H1 (cell line): Measurements from ENCODE around the gene HERC3. TPM values are rescaled to one million over a fixed set of nuclear protein-coding genes. Genes with fewer than 3 reads are reported as not detected.

Experiments used
- CTCF ChIA-PET: fragments of 300-600 bp; sonication (Branson Sonifier 250); formaldehyde crosslinking; loops from one replicate; lab custom pipeline; 2021; ENCODE audit not compliant: partially characterized antibody; lab: Charles Lee
- POLR2A ChIA-PET: fragments of 300-600 bp; sonication (Branson Sonifier 250); formaldehyde crosslinking; loops from one replicate; lab custom pipeline; 2021; ENCODE audit warnings: inconsistent platforms; ENCODE audit not compliant: partially characterized antibody; lab: Charles Lee
- DNase-seq, 2 experiments: peaks; one replicate each; pipeline versions ENCODE4 v3.0.0 to v3.0.0-alpha.2; 2010 to 2022; ENCODE audit warnings: low spot score in 2 of 2, low read depth in 1 of 2, mixed read lengths in 1 of 2
- FAIRE-seq: peaks from 2 replicates; lab custom pipeline; 2011; peaks lifted over from hg19 to GRCh38; lab: Jason Lieb, UNC
- H2AFZ ChIP-seq: 2 replicates; pipeline ENCODE4 v1.8.1; 2012; ENCODE audit warnings: low read length, inconsistent platforms
- H2AK5ac ChIP-seq: 2 replicates; pipeline ENCODE4 v1.6.1; 2013; ENCODE audit warnings: low read depth, low read length
- H2BK120ac ChIP-seq: replicated peaks from 2 replicates; pipeline ENCODE3; 2013; ENCODE audit warnings: low read depth, low read length, inconsistent platforms
- H2BK12ac ChIP-seq: 2 replicates; pipeline ENCODE4 v1.6.1; 2013; ENCODE audit warnings: low read depth, low read length
- H2BK15ac ChIP-seq: 2 replicates; pipeline ENCODE4 v1.6.1; 2013; ENCODE audit warnings: low read length
- H2BK20ac ChIP-seq: 2 replicates; pipeline ENCODE4 v1.6.1; 2013; ENCODE audit warnings: low read length
- H2BK5ac ChIP-seq: 2 replicates; pipeline ENCODE4 v1.6.1; 2013; ENCODE audit warnings: low read depth, low read length
- H3K14ac ChIP-seq: 2 replicates; pipeline ENCODE4 v1.6.1; 2013; ENCODE audit warnings: inconsistent platforms; ENCODE audit not compliant: insufficient read length
- H3K18ac ChIP-seq: 2 replicates; pipeline ENCODE4 v1.6.1; 2013; ENCODE audit warnings: low read length; ENCODE audit errors: extremely low read depth
- H3K23ac ChIP-seq: 2 replicates; pipeline ENCODE4 v1.6.1; 2013; ENCODE audit warnings: inconsistent platforms; ENCODE audit not compliant: insufficient read length
- H3K23me2 ChIP-seq: 2 replicates; pipeline ENCODE4 v1.6.1; 2013; ENCODE audit warnings: low read depth, low read length
- H3K27ac ChIP-seq: 2 replicates; pipeline ENCODE4 v1.6.1; 2011; ENCODE audit warnings: low read depth, low read length, inconsistent platforms
- H3K27me3 ChIP-seq, 4 experiments: replicated peaks in 1 of 4; 1 replicate in 1 of 4; 2 replicates in 3 of 4; pipeline versions ENCODE4 v1.6.1 to v1.8.1; 2011 to 2013; ENCODE audit warnings: low read length in 3 of 4, mild to moderate bottlenecking in 3 of 4, inconsistent platforms in 2 of 4, mixed read lengths in 2 of 4, moderate library complexity in 1 of 4; ENCODE audit not compliant: control insufficient read depth in 3 of 4, insufficient read depth in 3 of 4; ENCODE audit errors: extremely low read depth in 1 of 4
- H3K36me3 ChIP-seq, 4 experiments: 2 replicates each; pipeline versions ENCODE4 v1.6.1 to v1.8.1; 2011 to 2013; ENCODE audit warnings: mild to moderate bottlenecking in 4 of 4, low read length in 3 of 4, moderate library complexity in 2 of 4, control low read depth in 1 of 4, inconsistent platforms in 1 of 4; ENCODE audit not compliant: insufficient read depth in 4 of 4, control insufficient read depth in 2 of 4
- H3K4ac ChIP-seq: replicated peaks from 2 replicates; pipeline ENCODE3; 2013; ENCODE audit warnings: low read length, low read depth, mixed read lengths, inconsistent platforms; ENCODE audit not compliant: insufficient read length
- H3K4me1 ChIP-seq, 4 experiments: replicated peaks in 1 of 4; 1 replicate in 1 of 4; 2 replicates in 3 of 4; pipeline versions ENCODE4 v1.6.1 to v1.8.1; 2011 to 2013; ENCODE audit warnings: low read length in 3 of 4, inconsistent platforms in 2 of 4, mixed read lengths in 1 of 4; ENCODE audit not compliant: insufficient read depth in 4 of 4, control insufficient read depth in 3 of 4
- H3K4me2 ChIP-seq, 2 experiments: 2 replicates each; pipeline versions ENCODE4 v1.6.1 to v1.8.1; 2011 to 2013; ENCODE audit warnings: low read depth in 2 of 2, low read length in 2 of 2, control low read depth in 1 of 2, inconsistent platforms in 1 of 2, mild to moderate bottlenecking in 1 of 2; ENCODE audit not compliant: insufficient read depth in 1 of 2
- H3K4me3 ChIP-seq, 4 experiments: fragments of 200-600, 300-600 bp in 1 of 4; sonication (generic), shearing (Covaris generic), sonication (Bioruptor Twin) in 1 of 4; 2 replicates each; pipeline versions ENCODE4 v1.5.1 to v1.8.1; 2011 to 2016; ENCODE audit warnings: low read length in 4 of 4, low read depth in 3 of 4, control low read depth in 2 of 4, inconsistent platforms in 2 of 4, mild to moderate bottlenecking in 2 of 4, mixed read lengths in 1 of 4, moderate library complexity in 1 of 4; ENCODE audit not compliant: insufficient read depth in 2 of 4; ENCODE audit errors: extremely low read depth in 1 of 4
- H3K56ac ChIP-seq: replicated peaks from 2 replicates; pipeline ENCODE3; 2013; ENCODE audit warnings: low read depth, mild to moderate bottlenecking, mixed read lengths, low read length, inconsistent platforms; ENCODE audit not compliant: insufficient read length
- H3K79me1 ChIP-seq: 2 replicates; pipeline ENCODE4 v1.6.1; 2013; ENCODE audit warnings: low read depth, low read length, control low read depth
- H3K79me2 ChIP-seq, 2 experiments: 2 replicates each; pipeline versions ENCODE4 v1.6.1 to v1.8.1; 2012 to 2013; ENCODE audit warnings: low read length in 2 of 2, mild to moderate bottlenecking in 2 of 2, inconsistent platforms in 1 of 2; ENCODE audit not compliant: insufficient read depth in 2 of 2, control insufficient read depth in 1 of 2
- H3K9ac ChIP-seq, 4 experiments: replicated peaks in 1 of 4; 1 replicate in 1 of 4; 2 replicates in 3 of 4; pipeline versions ENCODE4 v1.6.1 to v1.8.1; 2011 to 2013; ENCODE audit warnings: low read depth in 3 of 4, low read length in 3 of 4, control low read depth in 2 of 4, mild to moderate bottlenecking in 2 of 4, moderate library complexity in 2 of 4, inconsistent platforms in 1 of 4; ENCODE audit errors: extremely low read depth in 1 of 4
- H3K9me3 ChIP-seq, 2 experiments: 2 replicates each; pipeline versions ENCODE4 v1.6.1 to v1.8.1; 2012 to 2013; ENCODE audit warnings: mild to moderate bottlenecking in 2 of 2, moderate library complexity in 2 of 2, control low read depth in 1 of 2, inconsistent platforms in 1 of 2, low read depth in 1 of 2, low read length in 1 of 2, mixed read lengths in 1 of 2; ENCODE audit not compliant: insufficient read depth in 2 of 2
- H4K20me1 ChIP-seq, 2 experiments: replicated peaks in 1 of 2; 2 replicates each; pipeline versions ENCODE3 to v1.8.1; 2011 to 2013; ENCODE audit warnings: inconsistent platforms in 2 of 2, low read length in 2 of 2, mild to moderate bottlenecking in 1 of 2; ENCODE audit not compliant: insufficient read depth in 2 of 2, control insufficient read depth in 1 of 2
- H4K5ac ChIP-seq: 2 replicates; pipeline ENCODE4 v1.6.1; 2013; ENCODE audit warnings: low read length, low read depth, mixed read lengths, inconsistent platforms; ENCODE audit not compliant: insufficient read length
- H4K8ac ChIP-seq: 2 replicates; pipeline ENCODE4 v1.8.0; 2013; ENCODE audit warnings: mild to moderate bottlenecking, moderate library complexity, low read length, inconsistent platforms; ENCODE audit not compliant: insufficient read depth; ENCODE audit errors: extremely low read depth
- H4K91ac ChIP-seq: replicated peaks from 2 replicates; pipeline ENCODE3; 2013; ENCODE audit warnings: low read length, mixed read lengths, inconsistent platforms; ENCODE audit not compliant: insufficient read length
- ATF3 ChIP-seq: IDR thresholded peaks from 2 replicates; pipeline ENCODE4 v1.6.1; 2011; ENCODE audit warnings: low read depth, mild to moderate bottlenecking, low read length; ENCODE audit not compliant: insufficient read depth
- BCL11A ChIP-seq, 2 experiments: IDR thresholded peaks; one replicate each; pipeline ENCODE4 v1.6.1; 2011; ENCODE audit warnings: low read depth in 2 of 2, low read length in 2 of 2, mild to moderate bottlenecking in 2 of 2
- RXRA ChIP-seq: IDR thresholded peaks from 2 replicates; pipeline ENCODE4 v1.6.1; 2011; ENCODE audit warnings: low read depth, mild to moderate bottlenecking, low read length, moderate library complexity; ENCODE audit not compliant: insufficient read depth
- SP2 ChIP-seq: IDR thresholded peaks from 2 replicates; pipeline ENCODE4 v1.6.1; 2012; ENCODE audit warnings: mild to moderate bottlenecking, low read length, inconsistent platforms
- ZNF274 ChIP-seq: IDR thresholded peaks from 2 replicates; pipeline ENCODE4 v1.7.0; 2012; ENCODE audit warnings: low read length, borderline replicate concordance; ENCODE audit errors: extremely low read depth
- WGBS, 2 experiments: shearing (Covaris generic) in 1 of 2; methylation state at CpG; one replicate each; pipeline versions ENCODE4 v1.1.6 to v1.1.7; 2013 to 2015; ENCODE audit warnings: low lambda C conversion rate in 2 of 2, mixed read lengths in 2 of 2, inconsistent platforms in 1 of 2, low coverage in 1 of 2, missing lambda C conversion rate in 1 of 2; ENCODE audit not compliant: insufficient replicate concordance in 2 of 2, insufficient coverage in 1 of 2, insufficient read length in 1 of 2; ENCODE audit errors: extremely low coverage in 1 of 2, missing lambda C conversion rate in 1 of 2; 5-methylcytosine and 5-hydroxymethylcytosine counted together
- polyA plus RNA-seq, 7 experiments: library from polyadenylated mRNA; depleted of rRNA in 3 of 7; stranded (reverse) in 5 of 7; unstranded in 2 of 7; fragments of >200 nt in 5 of 7; fragments of 200-250 nt in 2 of 7; gene quantifications; 1 replicate in 5 of 7; 2 replicates in 1 of 7; 4 replicates in 1 of 7; pipeline versions ENCODE4 v1.2.1 to v1.2.3, GENCODE V29; 2011 to 2013; ENCODE audit warnings: missing spikeins in 2 of 7, mixed read lengths in 2 of 7
- total RNA-seq: library from RNA; stranded (reverse); fragmentation: NEBNext Ultra II Directional; extraction: Animal tissue kit (Norgen Biotek cat#: 25700); gene quantifications from 2 replicates; pipeline ENCODE4 v1.2.1, GENCODE V29; 2021

HERC3 gene
- total and polyA plus RNA-seq, 2 of the 8 experiments (the other 6 are each of a cell fraction or from before 2014, with no cell fraction given): 1.4 to 5.7 TPM

GRCh38 chr4:88582493-88582892 is 9.8 kb upstream of the HERC3 start:
- H2AFZ ChIP-seq: no peak overlapping the region
- ChIA-PET POLR2A (no interaction called here), CTCF (no interaction called here)
- H3K27me3 ChIP-seq: no peaks in the 10 kb centered on the region
- H3K23me2 ChIP-seq: no peaks in the 10 kb centered on the region
- no peak overlapping the region for H2BK15ac ChIP-seq
- H4K8ac ChIP-seq: no peak overlapping the region
- H3K9ac ChIP-seq: no peak overlapping the region
- H2BK20ac ChIP-seq: no peak overlapping the region
- H3K14ac ChIP-seq: no peak overlapping the region
- 80% methylated on average over 2 of the region's 2 CpGs; no CpG with 5 or more reads in 1 of the 2 experiments for WGBS, 2 experiments
- H2BK120ac ChIP-seq: no peak overlapping the region
- H2BK12ac ChIP-seq: no peak overlapping the region
- no peak overlapping the region for H2AK5ac ChIP-seq
- H3K56ac ChIP-seq: no peak overlapping the region
- H3K36me3 ChIP-seq: no peaks in the 10 kb centered on the region
- H3K27ac ChIP-seq: no peak overlapping the region
- no peak overlapping the region for H3K4me2 ChIP-seq
- no peak overlapping the region for H3K18ac ChIP-seq
- no peaks in the 10 kb centered on the region for H3K79me1 ChIP-seq
- TF ChIP-seq ZNF274: no peak
- no peak for TF ChIP-seq RXRA
- TF ChIP-seq SP2: no peak
- TF ChIP-seq BCL11A (IDR thresholded peaks at IDR 0.05; ENCODE audit: low read depth in 2 of 2, low read length in 2 of 2): no peak
- no peak for TF ChIP-seq ATF3
- no peaks in the 10 kb centered on the region for H3K79me2 ChIP-seq
- no peaks in the 10 kb centered on the region for H4K20me1 ChIP-seq
- FAIRE-seq: no peak
- no peak overlapping the region for H3K4me3 ChIP-seq
- no peaks in the 10 kb centered on the region for H3K9me3 ChIP-seq
- H4K91ac ChIP-seq: no peak overlapping the region
- H3K23ac ChIP-seq: no peak overlapping the region
- 0 out of 7 replicates have a peak, but pooled peaks cover 0 to 3% (median 0%) of the 10 kb centered on the region in 4 experiments for H3K4me1 ChIP-seq
- no peak for DNase-seq
- no peak overlapping the region for H2BK5ac ChIP-seq
- no peak overlapping the region for H3K4ac ChIP-seq
- no peak overlapping the region for H4K5ac ChIP-seq
